HG03103 (cell line): ENCODE results near the gene DUXA.

Experiments
- ATAC-seq: cut with Tn5 transposase; IDR thresholded peaks from one replicate; pipeline ENCODE4 v1.9.1; 2021; ENCODE audit warnings: low read depth; ENCODE audit not compliant: unreplicated experiment

The DUXA gene

GRCh38 chr19:57106722-57107235, 60.5 kb downstream of the DUXA start:
- no peak for ATAC-seq

- ATAC-seq, result no peak
Measured at GRCh38 chr19:57105976-57106721, 61.1 kb downstream of the DUXA start.
